Transverse colon (tissue), 4 donors: ENCODE results near the gene RNF169.

ENCODE experiments used
- CTCF ChIP-seq, 5 experiments: fragments of 200-600 bp in 3 of 5; fragments of 450-650 bp in 2 of 5; sonication (generic) in 3 of 5; IDR thresholded peaks; 1 replicate in 2 of 5; 2 replicates in 3 of 5; pipeline ENCODE4 v1.5.1; 2016 to 2017; ENCODE audit warnings: antibody characterized with exemption in 5 of 5, inconsistent platforms in 3 of 5, mild to moderate bottlenecking in 2 of 5, moderate library complexity in 1 of 5
- EP300 ChIP-seq: sonication (generic); formaldehyde crosslinking; IDR thresholded peaks from one replicate; pipeline ENCODE4 v1.6.1; 2017; ENCODE audit warnings: antibody characterized with exemption, low read depth
- POLR2A ChIP-seq: fragments of 450-650 bp; IDR thresholded peaks from one replicate; pipeline ENCODE4 v1.6.1; 2016; ENCODE audit warnings: antibody characterized with exemption, mild to moderate bottlenecking, moderate library complexity
- POLR2AphosphoS5 ChIP-seq, 3 donors: sonication (generic); formaldehyde crosslinking; IDR thresholded peaks; one replicate each; pipeline ENCODE4 v1.6.1; 2016; ENCODE audit warnings: antibody characterized with exemption in 3 of 3

- TF ChIP-seq CTCF (IDR thresholded peaks at IDR 0.05), result no peak
- no peak for TF ChIP-seq POLR2AphosphoS5 (IDR thresholded peaks at IDR 0.05)
- TF ChIP-seq POLR2A, result no peak
- no peak for TF ChIP-seq EP300
Measured at GRCh38 chr11:74806267-74806666, 57.6 kb downstream of the RNF169 start.
